Activated CD8-positive, alpha-beta memory T cell treated with anti-CD3 and anti-CD28 coated beads, Interleukin-2, amount 50 U/mL, for 1 hour (primary cell): ENCODE data around the gene SYDE2.
"Not testable (repeated sequence)": the region's sequence is repeated elsewhere in the genome, so short reads cannot be mapped to it uniquely, and the experiment has no call there.

ENCODE experiments used
- DNase-seq: peaks from one replicate; pipeline ENCODE4 v3.0.0-alpha.2; 2020; ENCODE audit errors: extremely low read depth

Gene SYDE2

GRCh38 chr1:85168884-85169283 is 31.9 kb downstream of the SYDE2 start:
- no peak for DNase-seq

DNA sequence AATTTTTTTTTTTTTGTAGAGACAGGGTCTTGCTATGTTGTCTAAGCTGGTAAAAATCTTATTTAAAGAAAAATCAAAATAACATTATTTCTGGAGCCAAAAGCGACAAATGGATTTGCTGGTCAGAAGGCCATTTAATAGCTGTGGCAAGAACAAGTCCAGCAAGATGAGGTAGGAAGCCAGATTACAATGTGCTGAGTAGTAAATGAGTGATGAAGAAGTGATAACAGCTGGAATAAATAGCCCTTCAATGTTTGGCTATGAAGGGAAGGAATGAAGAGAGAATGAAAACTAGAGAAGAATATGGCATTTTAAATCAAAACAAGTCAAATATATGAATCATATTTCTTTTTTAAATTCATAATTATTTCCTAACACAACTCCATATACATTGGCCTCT is 34.5 kb downstream of the SYDE2 start:
- no peak for DNase-seq

- DNase-seq = no peak
These were observed 41.9 kb downstream of the SYDE2 start for GRCh38 chr1:85158910-85159309.

DNA sequence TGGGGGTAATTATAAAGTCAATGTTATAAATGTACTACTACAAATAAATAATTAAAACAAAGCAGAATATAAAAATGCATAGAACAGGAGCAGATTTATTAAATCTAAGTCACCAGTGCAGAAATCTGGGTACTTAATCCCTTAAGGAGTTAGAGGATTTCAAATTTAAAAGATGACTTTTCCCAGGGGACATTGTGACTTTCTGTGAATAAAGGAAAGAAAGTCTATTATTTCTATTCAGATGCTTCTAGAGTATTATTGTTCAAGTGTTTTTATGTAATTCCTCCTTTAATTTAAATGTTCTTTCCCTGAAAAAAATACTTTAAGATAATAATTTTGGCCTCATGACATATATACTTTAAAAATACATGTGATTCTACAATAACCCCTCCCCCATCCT is 43.4 kb downstream of the SYDE2 start:
- DNase-seq = no peak

GRCh38 chr1:85153149-85153891 is 47.5 kb downstream of the SYDE2 start:
- DNase-seq = no peak

DNA sequence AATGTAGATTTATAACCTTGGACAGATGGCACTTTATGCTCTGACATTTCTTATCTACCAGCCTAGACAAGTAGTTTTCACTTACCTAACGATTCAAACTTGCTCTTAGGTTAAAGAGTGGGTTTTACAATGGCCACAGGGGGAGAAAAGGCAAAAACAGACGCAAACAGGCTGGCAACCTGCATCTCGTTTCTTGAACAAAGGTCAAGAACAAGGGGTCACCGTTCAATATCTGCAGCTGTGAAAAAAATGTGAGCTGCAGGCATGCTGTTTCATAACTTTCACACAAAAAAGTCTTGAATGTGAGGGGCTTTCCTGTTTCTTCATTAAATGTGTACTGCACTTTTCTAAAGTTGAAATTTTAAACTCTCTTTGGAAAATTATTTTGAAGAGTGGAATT is 49.4 kb downstream of the SYDE2 start:
- no peak for DNase-seq

DNA sequence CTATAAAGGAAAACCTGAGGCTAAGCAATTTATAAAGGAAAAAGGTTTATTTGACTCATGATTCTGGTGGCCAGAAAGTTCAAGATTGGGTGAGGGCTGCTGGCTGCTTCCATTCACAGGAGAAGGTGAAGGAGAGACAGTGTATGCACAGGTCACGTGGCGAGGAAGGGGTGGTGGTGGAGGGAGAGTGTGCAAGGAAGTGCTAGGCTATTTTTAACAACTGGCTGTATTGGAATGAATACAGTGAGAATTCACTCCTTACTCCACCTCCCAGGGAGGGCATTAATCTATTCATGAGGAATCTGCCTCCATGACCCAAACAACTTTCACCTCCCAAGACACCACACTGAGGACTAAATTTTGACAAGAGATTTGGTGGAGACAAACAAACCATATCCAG is 51.0 kb downstream of the SYDE2 start:
- DNase-seq = no peak

DNA sequence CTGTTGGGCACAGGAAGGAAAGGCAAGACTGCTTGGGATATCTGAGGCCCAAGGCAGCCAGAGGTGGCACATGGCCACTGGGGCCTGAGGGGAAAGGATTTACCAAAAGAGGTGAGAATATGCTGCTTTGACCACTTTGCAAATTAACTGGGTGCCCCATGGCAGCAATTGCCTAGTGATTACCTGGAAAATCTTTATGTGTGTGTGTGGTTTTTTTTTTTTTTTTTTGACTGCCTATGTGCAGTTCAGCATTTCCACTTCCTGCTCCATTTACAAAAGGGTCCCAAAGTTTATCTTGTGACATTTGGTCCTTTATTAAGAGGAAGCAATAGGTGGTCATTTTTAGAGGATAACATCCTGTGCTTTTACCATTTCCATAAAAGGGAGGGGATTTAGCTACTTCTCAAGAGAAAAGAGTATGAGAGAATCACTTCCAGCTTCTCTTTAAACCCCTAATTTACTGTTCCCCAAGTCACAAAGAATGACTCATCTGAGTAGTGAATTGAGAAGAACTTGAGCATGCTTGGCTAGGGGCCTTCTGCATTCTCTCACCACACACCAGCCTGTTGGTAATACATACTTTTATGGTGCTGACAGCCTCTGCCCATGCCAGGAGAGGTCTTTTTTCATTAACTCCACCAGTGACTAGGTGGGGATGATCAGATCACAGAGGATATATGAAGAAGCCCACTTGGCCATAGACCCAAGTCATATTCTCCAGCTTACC is 52.1 kb downstream of the SYDE2 start:
- DNase-seq = no peak

DNA sequence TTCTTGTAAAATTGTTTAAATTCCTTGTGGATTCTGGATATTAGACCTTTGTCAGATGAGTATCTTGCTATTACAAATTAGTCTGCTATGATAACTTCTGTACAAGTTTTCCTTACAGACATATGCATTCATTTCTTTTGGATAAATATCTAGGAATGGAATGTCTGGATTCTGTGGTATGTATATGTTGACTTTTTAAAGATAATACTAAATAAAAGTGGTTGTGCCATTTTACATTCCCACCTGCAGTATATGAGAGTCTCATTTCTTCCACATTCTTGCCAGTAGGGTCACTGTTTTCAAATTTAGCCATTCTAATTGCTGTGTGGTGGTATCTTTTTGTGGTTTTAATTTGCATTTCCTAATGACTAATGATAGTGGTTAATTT is 53.9 kb downstream of the SYDE2 start:
- DNase-seq = no peak

- DNase-seq = not testable (repeated sequence)
These were observed 54.4 kb downstream of the SYDE2 start for GRCh38 chr1:85146298-85146971.

- DNase-seq = no peak
These were observed 56.5 kb downstream of the SYDE2 start for GRCh38 chr1:85144351-85144750.

- no peak for DNase-seq
These were observed 58.1 kb downstream of the SYDE2 start for GRCh38 chr1:85142753-85143152.

- DNase-seq = not testable (repeated sequence)
These were observed 62.4 kb downstream of the SYDE2 start for GRCh38 chr1:85138439-85138838.

DNA sequence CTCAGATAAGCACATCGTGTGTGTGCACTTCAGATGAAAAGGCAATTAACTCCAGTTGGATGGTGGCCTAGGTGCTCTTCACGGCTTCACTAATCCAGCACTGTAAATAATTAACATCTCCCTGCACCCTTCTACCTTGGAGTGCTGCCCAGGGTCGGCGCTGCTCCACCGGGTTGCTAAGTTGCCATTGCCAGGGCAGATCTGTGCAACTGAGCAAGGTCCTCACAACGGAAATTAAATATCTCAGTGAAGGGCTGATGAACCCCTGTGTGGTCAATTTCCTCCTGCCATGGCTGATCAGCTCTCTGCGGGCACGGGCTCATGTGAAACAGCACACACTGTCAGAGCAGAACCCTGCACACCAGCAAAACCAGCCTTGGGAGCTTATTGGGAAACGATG is 63.2 kb downstream of the SYDE2 start:
- DNase-seq = no peak

GRCh38 chr1:85135392-85135798 is 65.4 kb downstream of the SYDE2 start:
- DNase-seq = no peak

- no peak for DNase-seq
These were observed 66.0 kb downstream of the SYDE2 start for GRCh38 chr1:85134583-85135391.

- DNase-seq = no peak
These were observed 67.2 kb downstream of the SYDE2 start for GRCh38 chr1:85133565-85134159.

DNA sequence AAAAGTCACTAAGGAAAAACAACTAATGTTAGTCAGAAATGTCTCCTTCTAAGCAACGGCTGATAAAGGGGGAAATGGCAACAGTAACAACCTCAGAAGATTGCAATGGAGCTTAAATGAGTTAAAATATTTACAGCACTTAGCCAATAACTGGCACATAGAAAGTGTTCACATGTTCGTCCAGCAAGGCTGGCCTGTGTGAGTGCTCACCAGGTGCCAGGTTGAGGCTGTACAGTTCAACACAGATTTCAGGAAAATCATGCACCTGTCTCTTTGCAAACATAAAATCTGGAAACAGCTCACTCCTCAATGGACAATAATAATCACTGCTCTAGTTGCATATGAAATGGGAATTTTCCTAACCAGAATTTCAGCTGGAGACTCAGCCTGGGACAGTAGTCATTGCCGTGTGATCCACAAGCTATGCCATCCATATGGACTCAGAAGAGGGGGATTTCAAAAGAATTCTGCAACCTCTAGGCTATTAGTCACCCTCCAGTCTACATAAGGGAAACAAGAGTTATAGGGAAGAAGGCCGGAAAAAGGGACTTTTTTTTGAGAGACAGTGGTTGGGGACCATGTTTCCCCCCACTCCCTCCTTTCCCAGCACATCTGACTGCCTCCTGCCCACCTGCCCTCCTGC is 68.6 kb downstream of the SYDE2 start:
- no peak for DNase-seq

DNA sequence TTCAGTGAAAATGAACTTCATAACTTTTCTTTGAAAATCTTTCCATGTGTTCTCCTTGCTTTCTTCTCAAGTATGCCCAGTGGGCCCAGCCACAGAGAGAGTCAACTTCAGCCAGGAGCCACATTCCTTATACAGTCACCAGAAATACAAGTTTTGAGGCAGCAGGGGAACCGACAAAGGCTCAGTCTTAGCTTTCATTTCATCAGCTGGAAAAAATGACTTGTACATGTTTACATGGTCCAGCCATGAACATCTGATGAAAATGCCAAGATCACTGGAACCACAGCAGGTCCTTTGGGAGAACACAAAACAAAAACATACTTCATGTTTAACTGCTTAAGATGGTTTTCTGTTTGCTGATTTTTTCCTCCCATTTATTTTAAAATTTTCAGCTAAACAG is 72.5 kb downstream of the SYDE2 start:
- DNase-seq = no peak

DNA sequence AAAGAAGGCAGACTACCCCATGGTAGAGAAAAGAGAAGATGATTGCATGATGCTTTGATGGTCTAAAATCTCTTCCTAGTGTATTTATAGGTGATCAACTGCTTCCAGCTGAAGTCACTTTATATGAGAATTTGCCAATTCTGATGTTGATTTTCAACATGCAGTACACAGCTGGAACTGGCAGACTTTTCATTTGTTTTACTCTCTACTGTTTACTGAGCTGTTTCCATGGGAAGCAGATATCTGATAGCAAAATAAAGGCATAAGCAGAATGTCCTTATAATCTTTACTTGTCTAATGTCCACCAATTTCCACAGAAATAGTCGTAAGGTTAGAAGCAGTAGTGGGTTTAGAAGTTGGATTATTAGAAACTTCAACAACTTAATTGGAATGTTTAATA is 74.9 kb downstream of the SYDE2 start:
- DNase-seq = no peak

GRCh38 chr1:85124091-85124490 is 76.7 kb downstream of the SYDE2 start:
- DNase-seq = no peak
